Loucy (cell line): ENCODE results near the gene C1QL1.

Experiments used
- H2AFZ ChIP-seq: fragments of 200-600 bp; sonication (generic); 2 replicates; pipeline ENCODE4 v1.6.0; 2016; ENCODE audit warnings: antibody characterized with exemption, mild to moderate bottlenecking, low read length, moderate library complexity
- H3F3A ChIP-seq: fragments of 200-600 bp; 2 replicates; pipeline ENCODE4 v1.6.0; 2016; ENCODE audit warnings: antibody characterized with exemption, low read depth, mild to moderate bottlenecking
- H3K27me3 ChIP-seq: fragments of 200-600 bp; sonication (generic); 2 replicates; pipeline ENCODE4 v1.6.1; 2014; ENCODE audit warnings: low read length, mild to moderate bottlenecking; ENCODE audit not compliant: insufficient read depth, poor library complexity, severe bottlenecking
- H3K36me3 ChIP-seq: fragments of 200-600 bp; sonication (generic); 2 replicates; pipeline ENCODE4 v1.6.1; 2016; ENCODE audit warnings: low read length; ENCODE audit not compliant: insufficient read depth
- H3K4me1 ChIP-seq: fragments of 200-600 bp; sonication (generic); 2 replicates; pipeline ENCODE4 v1.5.1; 2014; ENCODE audit warnings: low read length, mild to moderate bottlenecking; ENCODE audit not compliant: insufficient read depth, poor library complexity, severe bottlenecking
- H3K4me2 ChIP-seq: fragments of 200-600 bp; sonication (generic); 2 replicates; pipeline ENCODE4 v1.6.0; 2014; ENCODE audit warnings: antibody characterized with exemption, low read length, low read depth, mild to moderate bottlenecking; ENCODE audit not compliant: poor library complexity, severe bottlenecking
- H3K4me3 ChIP-seq: fragments of 200-600 bp; sonication (generic); 2 replicates; pipeline ENCODE4 v1.5.1; 2014; ENCODE audit warnings: low read length, mild to moderate bottlenecking, mixed read lengths; ENCODE audit not compliant: poor library complexity, severe bottlenecking
- H3K79me2 ChIP-seq: fragments of 200-600 bp; sonication (generic); 2 replicates; pipeline ENCODE4 v1.6.1; 2014; ENCODE audit warnings: low read length; ENCODE audit not compliant: insufficient read depth
- H3K9ac ChIP-seq: fragments of 200-600 bp; sonication (generic); 2 replicates; pipeline ENCODE4 v1.6.0; 2014; ENCODE audit warnings: mild to moderate bottlenecking, low read depth, low read length, moderate library complexity; ENCODE audit not compliant: poor library complexity, severe bottlenecking
- H3K9me2 ChIP-seq: fragments of 200-600 bp; sonication (generic); replicated peaks from 2 replicates; pipeline ENCODE4 v1.6.1; 2016; ENCODE audit warnings: low read depth, low read length, mixed read lengths
- H3K9me3 ChIP-seq: fragments of 200-600 bp; sonication (generic); 2 replicates; pipeline ENCODE4 v1.6.1; 2014; ENCODE audit warnings: mild to moderate bottlenecking, antibody characterized with exemption, low read length, low read depth; ENCODE audit not compliant: insufficient read depth
- H4K20me1 ChIP-seq: fragments of 200-600 bp; sonication (generic); 2 replicates; pipeline ENCODE4 v1.6.0; 2014; ENCODE audit warnings: antibody characterized with exemption, low read length, mild to moderate bottlenecking; ENCODE audit not compliant: insufficient read depth, poor library complexity, severe bottlenecking
- EZH2phosphoT487 ChIP-seq: fragments of 200-600 bp; IDR thresholded peaks from 2 replicates; pipeline ENCODE4 v1.6.1; 2018; ENCODE audit warnings: antibody characterized with exemption, mild to moderate bottlenecking, moderate library complexity, borderline replicate concordance
- TF ChIP-seq, protein P1 (sequence below): fragments of 200-600 bp; sonication (generic); conservative IDR thresholded peaks from 2 replicates; pipeline ENCODE4 v1.5.1; 2014; ENCODE audit warnings: mild to moderate bottlenecking, antibody characterized with exemption, low read length

Gene C1QL1

DNA sequence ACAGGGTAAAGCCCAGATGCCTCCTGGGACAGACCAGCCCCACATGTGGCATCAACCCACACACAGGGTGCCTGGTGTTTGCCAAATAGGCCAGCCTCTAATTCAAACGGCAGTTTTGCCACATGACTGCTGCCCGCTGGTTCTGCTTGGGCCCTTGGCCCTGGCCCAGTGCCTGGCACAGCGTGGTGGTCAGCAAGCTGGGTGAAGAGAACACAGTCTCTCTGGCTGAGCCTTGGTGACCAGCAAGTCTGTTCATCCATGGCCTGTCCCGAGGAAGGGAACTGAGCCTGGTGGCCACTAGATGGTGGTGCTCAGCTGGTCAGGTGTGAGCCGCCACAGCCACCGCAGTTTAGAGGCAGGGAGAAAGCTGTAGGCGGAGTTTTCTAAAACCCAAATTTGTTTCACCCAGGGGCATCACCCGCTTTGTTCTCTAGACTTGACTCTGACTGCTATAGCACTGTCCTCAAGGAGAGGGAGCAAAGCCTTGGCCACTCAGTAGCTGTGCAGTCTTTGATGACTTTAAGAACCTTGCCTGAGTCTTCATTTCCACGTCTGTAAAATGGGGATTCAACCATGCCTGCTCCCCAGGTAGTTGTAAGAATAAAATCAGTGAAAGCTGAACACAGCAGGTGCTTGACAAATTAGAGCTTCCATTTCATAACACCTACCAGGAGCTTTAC lies 48.1 kb downstream of the C1QL1 start:
- H3K36me3 ChIP-seq = no peaks in the 10 kb centered on the region
- H3K4me3 ChIP-seq = no peak overlapping the region
- H3F3A ChIP-seq = 0 out of 2 replicates have a peak, but pooled peaks cover 3% of the 10 kb centered on the region
- no peaks in the 10 kb centered on the region for H3K79me2 ChIP-seq
- H2AFZ ChIP-seq = peak overlapping the region; percentile 68
- H3K9ac ChIP-seq = no peak overlapping the region
- H3K4me1 ChIP-seq = peaks cover 11% of the 10 kb centered on the region
- no peaks in the 10 kb centered on the region for H3K9me2 ChIP-seq
- H4K20me1 ChIP-seq = no peaks in the 10 kb centered on the region
- H3K4me2 ChIP-seq = peak overlapping the region; percentile 42
- TF ChIP-seq, protein P1, sequence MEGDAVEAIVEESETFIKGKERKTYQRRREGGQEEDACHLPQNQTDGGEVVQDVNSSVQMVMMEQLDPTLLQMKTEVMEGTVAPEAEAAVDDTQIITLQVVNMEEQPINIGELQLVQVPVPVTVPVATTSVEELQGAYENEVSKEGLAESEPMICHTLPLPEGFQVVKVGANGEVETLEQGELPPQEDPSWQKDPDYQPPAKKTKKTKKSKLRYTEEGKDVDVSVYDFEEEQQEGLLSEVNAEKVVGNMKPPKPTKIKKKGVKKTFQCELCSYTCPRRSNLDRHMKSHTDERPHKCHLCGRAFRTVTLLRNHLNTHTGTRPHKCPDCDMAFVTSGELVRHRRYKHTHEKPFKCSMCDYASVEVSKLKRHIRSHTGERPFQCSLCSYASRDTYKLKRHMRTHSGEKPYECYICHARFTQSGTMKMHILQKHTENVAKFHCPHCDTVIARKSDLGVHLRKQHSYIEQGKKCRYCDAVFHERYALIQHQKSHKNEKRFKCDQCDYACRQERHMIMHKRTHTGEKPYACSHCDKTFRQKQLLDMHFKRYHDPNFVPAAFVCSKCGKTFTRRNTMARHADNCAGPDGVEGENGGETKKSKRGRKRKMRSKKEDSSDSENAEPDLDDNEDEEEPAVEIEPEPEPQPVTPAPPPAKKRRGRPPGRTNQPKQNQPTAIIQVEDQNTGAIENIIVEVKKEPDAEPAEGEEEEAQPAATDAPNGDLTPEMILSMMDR = peak; percentile 89
- TF ChIP-seq EZH2phosphoT487 = no peak
- H3K9me3 ChIP-seq = no peaks in the 10 kb centered on the region
- H3K27me3 ChIP-seq = no peaks in the 10 kb centered on the region

DNA sequence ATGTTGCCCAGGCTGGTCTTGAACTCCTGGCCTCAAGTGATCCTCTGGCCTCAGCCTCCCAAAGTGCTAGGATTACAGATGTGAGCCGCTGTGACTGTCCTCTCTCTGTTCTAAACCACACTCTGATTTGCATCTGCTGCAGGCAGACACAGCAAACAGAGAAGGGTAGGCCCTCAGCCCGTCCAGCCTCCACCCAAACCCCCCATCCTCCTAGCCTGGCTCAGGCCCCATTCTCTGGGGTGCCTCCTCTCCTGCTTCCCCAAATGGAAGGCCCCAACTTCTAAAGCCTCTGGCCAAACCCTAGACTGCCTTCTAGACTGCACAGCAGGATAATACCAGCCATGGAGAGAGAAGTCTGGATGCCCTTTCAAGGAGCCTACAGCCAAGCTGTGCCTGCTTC lies 48.7 kb downstream of the C1QL1 start:
- Histone ChIP-seq H3K4me3 (no peak overlapping the region), H3K4me1 (peaks cover 11% of the 10 kb centered on the region), H3K9ac (no peak overlapping the region), H3K4me2 (no peak overlapping the region), H3K9me2 (no peaks in the 10 kb centered on the region), H3K27me3 (no peaks in the 10 kb centered on the region), H4K20me1 (no peaks in the 10 kb centered on the region), H3F3A (0 out of 2 replicates have a peak, but pooled peaks cover 2% of the 10 kb centered on the region), H3K36me3 (no peaks in the 10 kb centered on the region), H2AFZ (peak overlapping the region; percentile 68; the same call in 1 of the 2 replicates), H3K9me3 (no peaks in the 10 kb centered on the region), H3K79me2 (no peaks in the 10 kb centered on the region)
- TF ChIP-seq, protein P1 = no peak
- no peak for TF ChIP-seq EZH2phosphoT487

DNA sequence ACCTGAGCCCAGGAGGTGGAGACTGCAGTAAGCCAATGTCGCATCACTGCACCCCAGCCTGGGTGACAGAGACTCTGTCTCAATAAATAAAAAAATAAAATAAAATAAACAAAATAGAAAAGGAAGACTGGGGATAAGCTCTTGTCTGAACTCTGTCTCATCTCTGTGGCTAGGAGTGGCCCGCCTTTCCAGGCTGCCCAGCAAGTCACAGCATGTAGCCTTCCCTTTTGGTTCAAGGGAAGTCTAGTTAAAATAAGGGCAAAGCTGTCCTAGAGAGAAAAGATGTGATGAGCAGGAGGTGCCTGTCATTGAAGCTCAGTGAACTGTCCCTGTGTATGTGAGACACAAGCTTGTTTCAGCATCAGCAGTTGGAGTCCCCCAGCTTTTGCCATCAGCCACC lies 50.1 kb downstream of the C1QL1 start:
- Histone ChIP-seq H3K9me2 (no peaks in the 10 kb centered on the region), H3K4me3 (no peak overlapping the region), H3K4me2 (no peak overlapping the region), H3K4me1 (peaks cover 11% of the 10 kb centered on the region), H2AFZ (no peak overlapping the region), H4K20me1 (no peaks in the 10 kb centered on the region), H3F3A (no peaks in the 10 kb centered on the region), H3K9ac (no peak overlapping the region), H3K9me3 (no peaks in the 10 kb centered on the region), H3K79me2 (no peaks in the 10 kb centered on the region), H3K27me3 (no peaks in the 10 kb centered on the region), H3K36me3 (no peaks in the 10 kb centered on the region)
- no peak for TF ChIP-seq EZH2phosphoT487
- TF ChIP-seq, protein P1 = no peak
